Natural killer cell (primary cell): ENCODE results near the gene CHD1. TPM values are rescaled to one million over a fixed set of nuclear protein-coding genes. Genes with fewer than 3 reads are reported as not detected.

Experiments
- ATAC-seq, 3 donors: fragments of 150-1000 bp in 2 of 3; fragments of 200-7000 bp in 1 of 3; cut with Tn5 transposase; 1 replicate in 1 of 3; 2 replicates in 2 of 3; pipeline ENCODE4 v1.10.0; 2021; ENCODE audit warnings: mild to moderate bottlenecking in 2 of 3, moderate library complexity in 2 of 3
- DNase-seq, 2 donors: peaks; one replicate each; pipeline versions ENCODE4 v3.0.0 to v3.0.0-alpha.2; 2013 to 2021; ENCODE audit warnings: mixed read lengths in 1 of 2
- H3K27ac ChIP-seq: one replicate; pipeline ENCODE4 v1.5.1; 2013; ENCODE audit warnings: mild to moderate bottlenecking, low read length
- H3K27me3 ChIP-seq: one replicate; pipeline ENCODE4 v1.6.1; 2013; ENCODE audit warnings: low read length; ENCODE audit not compliant: control insufficient read depth, insufficient read depth
- H3K36me3 ChIP-seq: one replicate; pipeline ENCODE4 v1.6.1; 2013; ENCODE audit warnings: low read length; ENCODE audit not compliant: control insufficient read depth, insufficient read depth
- H3K4me1 ChIP-seq: one replicate; pipeline ENCODE4 v1.6.1; 2013; ENCODE audit warnings: low read length; ENCODE audit not compliant: control insufficient read depth, insufficient read depth
- H3K4me3 ChIP-seq: one replicate; pipeline ENCODE4 v1.5.1; 2013; ENCODE audit warnings: low read length
- H3K9me3 ChIP-seq: one replicate; pipeline ENCODE4 v1.6.1; 2013; ENCODE audit warnings: low read length; ENCODE audit not compliant: control insufficient read depth, insufficient read depth
- H3K27ac Mint-ChIP-seq, 2 donors: one replicate each; pipeline ENCODE4 v1.8.0; 2022; ENCODE audit warnings: mild to moderate bottlenecking in 2 of 2, mixed read lengths in 2 of 2, moderate library complexity in 1 of 2
- H3K27me3 Mint-ChIP-seq, 2 donors: one replicate each; pipeline ENCODE4 v1.8.0; 2022; ENCODE audit warnings: low read depth in 2 of 2, mixed read lengths in 2 of 2
- H3K36me3 Mint-ChIP-seq: one replicate; pipeline ENCODE4 v1.8.0; 2022; ENCODE audit warnings: mixed read lengths
- H3K4me1 Mint-ChIP-seq, 2 donors: one replicate each; pipeline ENCODE4 v1.8.0; 2022; ENCODE audit warnings: mixed read lengths in 2 of 2
- H3K4me3 Mint-ChIP-seq: one replicate; pipeline ENCODE4 v1.8.0; 2022; ENCODE audit warnings: mild to moderate bottlenecking, moderate library complexity, mixed read lengths
- H3K9me3 Mint-ChIP-seq, 2 donors: one replicate each; pipeline ENCODE4 v1.8.0; 2022; ENCODE audit warnings: mixed read lengths in 2 of 2
- CTCF ChIP-seq: fragments of 200-600 bp; IDR thresholded peaks from one replicate; pipeline ENCODE4 v1.8.0; 2022; ENCODE audit warnings: antibody characterized with exemption
- WGBS: methylation state at CpG from one replicate; pipeline ENCODE4 v1.1.7; 2013; ENCODE audit warnings: missing lambda C conversion rate; ENCODE audit not compliant: insufficient coverage; 5-methylcytosine and 5-hydroxymethylcytosine counted together
- intact Hi-C: fragments of 100-400 bp; cut with micrococcal nuclease; formaldehyde crosslinking; loops from one replicate; pipeline ENCODE4 v1.14.2; 2022
- total RNA-seq, 4 donors: library from RNA; stranded (reverse); fragments of 120-200 nt in 1 of 4; gene quantifications; one replicate each; pipeline versions ENCODE4 v1.2.3 to v1.2.4, GENCODE V29; 2013 to 2022

The CHD1 gene
- total RNA-seq, 3 donors from 2014 or later (not counting 1 experiment from before 2014, with no cell fraction given) = 116 to 127 (median 117) TPM

GRCh38 chr5:98813755-98814154 is 115.1 kb downstream of the CHD1 start:
- Histone ChIP-seq H3K27ac (no peak overlapping the region), H3K9me3 (no peaks in the 10 kb centered on the region), H3K27me3 (no peaks in the 10 kb centered on the region), H3K4me3 (no peak overlapping the region), H3K36me3 (no peaks in the 10 kb centered on the region), H3K4me1 (no peaks in the 10 kb centered on the region)
- WGBS = 79% methylated on average over 3 of the region's 3 CpGs
- no peaks in the 10 kb centered on the region for H3K9me3 Mint-ChIP-seq
- H3K36me3 Mint-ChIP-seq = peaks cover under 1% of the 10 kb centered on the region
- H3K4me3 Mint-ChIP-seq = no peak overlapping the region
- no peak for TF ChIP-seq CTCF
- ATAC-seq (no peak), DNase-seq (no peak)
- intact Hi-C loops = no loop called here
- no peak overlapping the region for H3K27ac Mint-ChIP-seq
- H3K4me1 Mint-ChIP-seq = no peaks in the 10 kb centered on the region
- no peaks in the 10 kb centered on the region for H3K27me3 Mint-ChIP-seq

- intact Hi-C loops = no loop called here
- Mint-ChIP-seq H3K27me3 (no peaks in the 10 kb centered on the region), H3K27ac (no peak overlapping the region), H3K9me3 (peaks cover 5 to 8% of the 10 kb centered on the region in 2 donors), H3K4me1 (no peaks in the 10 kb centered on the region), H3K36me3 (peaks cover 26% of the 10 kb centered on the region), H3K4me3 (no peak overlapping the region)
- no peak overlapping the region for H3K4me3 ChIP-seq
- H3K27me3 ChIP-seq = peaks cover 2% of the 10 kb centered on the region
- DNase-seq (no peak), ATAC-seq (no peak)
- 38% methylated on average over 2 of the region's 2 CpGs for WGBS
- no peak for TF ChIP-seq CTCF
- H3K4me1 ChIP-seq = no peaks in the 10 kb centered on the region
- peaks cover 5% of the 10 kb centered on the region for H3K9me3 ChIP-seq
- no peak overlapping the region for H3K27ac ChIP-seq
- no peaks in the 10 kb centered on the region for H3K36me3 ChIP-seq
Observed at GRCh38 chr5:98810206-98810605, 118.6 kb downstream of the CHD1 start.

- Histone ChIP-seq H3K4me1 (no peaks in the 10 kb centered on the region), H3K9me3 (peaks cover 5% of the 10 kb centered on the region), H3K27me3 (peaks cover 2% of the 10 kb centered on the region), H3K4me3 (no peak overlapping the region), H3K27ac (no peak overlapping the region), H3K36me3 (no peaks in the 10 kb centered on the region)
- intact Hi-C loops = no loop called here
- no peak overlapping the region for H3K27ac Mint-ChIP-seq
- DNase-seq (no peak), ATAC-seq (no peak)
- TF ChIP-seq CTCF = no peak
- peaks cover 26% of the 10 kb centered on the region for H3K36me3 Mint-ChIP-seq
- no peaks in the 10 kb centered on the region for H3K27me3 Mint-ChIP-seq
- H3K9me3 Mint-ChIP-seq = peaks cover 5 to 8% of the 10 kb centered on the region in 2 donors
- no peaks in the 10 kb centered on the region for H3K4me1 Mint-ChIP-seq
- H3K4me3 Mint-ChIP-seq = no peak overlapping the region
Observed at GRCh38 chr5:98807806-98808205, 121.0 kb downstream of the CHD1 start.

GRCh38 chr5:98805070-98805469 is 123.7 kb downstream of the CHD1 start:
- no peaks in the 10 kb centered on the region for H3K4me1 ChIP-seq
- H3K9me3 ChIP-seq = peaks cover 5% of the 10 kb centered on the region
- H3K36me3 ChIP-seq = no peaks in the 10 kb centered on the region
- peaks cover 26% of the 10 kb centered on the region for H3K36me3 Mint-ChIP-seq
- intact Hi-C loops = no loop called here
- ATAC-seq (no peak), DNase-seq (no peak)
- no peak overlapping the region for H3K27ac ChIP-seq
- H3K4me1 Mint-ChIP-seq = no peaks in the 10 kb centered on the region
- H3K9me3 Mint-ChIP-seq = peaks cover 5 to 8% of the 10 kb centered on the region in 2 donors
- H3K27me3 ChIP-seq = peaks cover 2% of the 10 kb centered on the region
- WGBS = 0% methylated on average over 1 of the region's 1 CpG
- no peak overlapping the region for H3K4me3 Mint-ChIP-seq
- TF ChIP-seq CTCF = no peak
- H3K4me3 ChIP-seq = no peak overlapping the region
- no peaks in the 10 kb centered on the region for H3K27me3 Mint-ChIP-seq
- no peak overlapping the region for H3K27ac Mint-ChIP-seq
